ENCODE measurements around the gene CACNA1F. TPM values are rescaled to one million over a fixed set of nuclear protein-coding genes. Genes with fewer than 3 reads are reported as not detected.

Gene CACNA1F
- total RNA-seq, 1 donor, result not detected

DNA sequence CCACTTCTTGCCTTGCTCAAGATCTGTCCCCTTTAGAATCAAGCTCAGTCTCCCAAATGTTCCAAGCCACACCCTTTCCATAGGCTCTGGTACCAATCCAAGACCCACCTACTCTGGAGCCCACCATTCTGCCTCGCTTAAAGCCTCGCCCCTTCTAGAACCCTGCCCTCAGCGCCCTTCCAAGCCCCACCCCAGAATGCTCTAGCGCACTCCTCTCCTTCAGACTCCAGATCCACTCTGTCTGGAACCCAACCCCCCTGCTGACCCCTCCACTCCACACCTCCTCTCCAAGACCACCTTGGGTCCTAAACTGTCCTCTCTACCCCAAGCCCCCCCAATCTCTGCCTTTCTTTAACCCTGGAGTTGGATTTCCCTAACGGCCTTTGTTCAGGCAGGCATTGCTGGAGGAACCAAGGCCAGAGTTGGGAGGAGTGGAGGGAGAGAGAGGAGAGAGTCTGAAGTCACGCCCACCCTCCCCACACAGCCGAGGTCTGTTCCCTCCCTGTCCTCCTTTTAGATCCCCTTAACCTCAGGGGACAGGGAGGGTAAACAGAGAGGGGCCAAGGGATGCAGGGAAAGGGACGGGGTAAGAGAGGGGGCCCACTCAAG is 44.6 kb downstream of the CACNA1F start:
- no peak for DNase-seq (ENCODE audit: low read depth)
- TF ChIP-seq, protein P1, sequence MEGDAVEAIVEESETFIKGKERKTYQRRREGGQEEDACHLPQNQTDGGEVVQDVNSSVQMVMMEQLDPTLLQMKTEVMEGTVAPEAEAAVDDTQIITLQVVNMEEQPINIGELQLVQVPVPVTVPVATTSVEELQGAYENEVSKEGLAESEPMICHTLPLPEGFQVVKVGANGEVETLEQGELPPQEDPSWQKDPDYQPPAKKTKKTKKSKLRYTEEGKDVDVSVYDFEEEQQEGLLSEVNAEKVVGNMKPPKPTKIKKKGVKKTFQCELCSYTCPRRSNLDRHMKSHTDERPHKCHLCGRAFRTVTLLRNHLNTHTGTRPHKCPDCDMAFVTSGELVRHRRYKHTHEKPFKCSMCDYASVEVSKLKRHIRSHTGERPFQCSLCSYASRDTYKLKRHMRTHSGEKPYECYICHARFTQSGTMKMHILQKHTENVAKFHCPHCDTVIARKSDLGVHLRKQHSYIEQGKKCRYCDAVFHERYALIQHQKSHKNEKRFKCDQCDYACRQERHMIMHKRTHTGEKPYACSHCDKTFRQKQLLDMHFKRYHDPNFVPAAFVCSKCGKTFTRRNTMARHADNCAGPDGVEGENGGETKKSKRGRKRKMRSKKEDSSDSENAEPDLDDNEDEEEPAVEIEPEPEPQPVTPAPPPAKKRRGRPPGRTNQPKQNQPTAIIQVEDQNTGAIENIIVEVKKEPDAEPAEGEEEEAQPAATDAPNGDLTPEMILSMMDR (IDR thresholded peaks at IDR 0.05; ENCODE audit: insufficient read depth, low read depth, low read length), result no peak
- no peak overlapping the region for H3K4me3 ChIP-seq (ENCODE audit: low read depth, low read length)

DNA sequence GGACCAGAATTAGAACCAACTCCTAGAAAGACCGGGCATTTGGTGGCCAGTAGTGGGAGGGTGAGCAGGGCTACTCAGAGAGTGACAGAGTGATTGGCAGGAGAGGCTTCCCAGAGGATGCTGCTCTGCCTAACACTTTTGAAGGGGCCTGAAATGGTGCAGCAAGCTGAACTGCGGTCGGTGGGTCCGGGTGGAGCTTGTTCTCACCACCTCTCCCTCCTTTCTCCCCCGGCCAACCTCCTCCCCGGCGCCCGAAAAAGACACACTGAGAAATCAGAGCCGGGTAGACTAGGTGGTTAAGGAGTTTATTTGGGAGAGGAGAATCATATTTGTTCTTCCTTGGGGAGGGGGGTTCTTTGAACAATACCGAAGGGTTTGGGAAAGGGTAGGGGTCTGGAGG is 45.6 kb downstream of the CACNA1F start:
- DNase-seq (ENCODE audit: low read depth), result no peak
- TF ChIP-seq, protein P1 (IDR thresholded peaks at IDR 0.05; ENCODE audit: insufficient read depth, low read depth, low read length), result no peak
- no peak overlapping the region for H3K4me3 ChIP-seq (ENCODE audit: low read depth, low read length)

DNA sequence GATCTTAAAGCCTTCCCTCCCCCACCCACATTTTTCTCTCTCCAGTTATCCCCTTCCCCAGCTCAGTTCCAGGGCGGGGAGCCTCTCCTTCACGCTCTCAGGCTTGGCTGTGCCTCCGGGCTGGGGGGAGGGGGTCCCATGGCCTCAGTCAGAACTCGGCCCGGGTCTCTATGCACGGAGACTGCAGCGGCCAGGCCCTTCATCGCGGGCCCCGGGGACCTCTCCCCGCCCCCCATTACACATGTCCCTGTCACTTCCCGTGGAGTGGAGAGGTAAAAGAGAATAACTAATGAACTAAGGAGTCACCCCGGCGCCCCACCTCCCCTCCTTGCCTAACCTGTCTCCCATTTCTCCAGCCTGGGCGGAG is 46.1 kb downstream of the CACNA1F start:
- DNase-seq (ENCODE audit: low read depth), result no peak
- TF ChIP-seq, protein P1 (IDR thresholded peaks at IDR 0.05; ENCODE audit: insufficient read depth, low read depth, low read length), result no peak
- H3K4me3 ChIP-seq (ENCODE audit: low read depth, low read length), result no peak overlapping the region

DNA sequence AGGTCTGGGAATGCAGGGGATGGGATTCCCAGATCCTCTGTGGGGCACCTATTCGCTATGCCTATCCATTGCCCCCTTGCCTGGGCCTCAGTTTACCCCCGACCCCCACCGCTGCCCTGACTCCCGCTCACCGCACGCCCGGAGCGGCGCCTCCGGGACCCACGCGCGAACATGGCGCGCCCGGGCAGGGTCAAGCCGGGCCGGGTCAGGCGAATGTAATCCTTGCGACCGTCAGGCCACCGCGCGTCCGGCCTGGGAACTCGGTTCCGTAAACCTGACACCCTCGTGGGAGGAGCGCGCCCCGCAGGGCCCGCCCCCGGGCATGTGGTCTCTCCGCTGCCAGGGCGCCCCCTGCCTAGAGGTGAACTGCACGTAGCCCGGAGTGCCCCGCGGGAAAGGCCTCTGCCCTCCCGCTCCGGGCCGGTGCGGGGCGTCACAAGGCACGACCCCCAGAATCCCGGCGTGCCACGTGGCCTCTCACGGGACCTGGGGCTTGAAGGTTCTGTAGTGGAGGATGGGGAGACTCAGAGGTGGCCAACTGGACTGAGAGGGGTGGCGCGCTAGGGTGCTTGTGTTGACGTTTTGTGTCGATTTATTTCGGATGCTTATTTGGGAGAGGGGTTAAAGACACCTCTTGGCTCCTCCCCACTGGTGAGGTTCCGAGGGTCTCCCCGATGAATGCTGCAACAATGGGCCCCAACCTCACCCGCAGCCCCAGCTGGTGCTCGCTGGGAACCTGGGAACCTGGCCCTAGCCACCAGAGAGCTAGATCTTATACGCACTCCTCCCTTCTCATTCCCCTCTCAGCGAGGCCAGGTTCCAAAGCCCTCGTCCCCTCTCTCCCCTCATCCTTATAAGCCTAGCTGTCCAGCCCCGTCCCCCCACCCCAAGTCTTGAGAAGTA is 46.8 kb downstream of the CACNA1F start, which contains the start of gene PRICKLE3:
TSS of gene PRICKLE3 (minus strand) at position 249 of the 903 bp plus-strand sequence. CDS start at position 173, 76 bp downstream.
- peak; percentile 70 for DNase-seq (ENCODE audit: low read depth)
- TF ChIP-seq, protein P1 (IDR thresholded peaks at IDR 0.05; ENCODE audit: insufficient read depth, low read depth, low read length), result peak; percentile 33
- peak within 1 kb of the TSS; percentile 73 for H3K4me3 ChIP-seq (ENCODE audit: low read depth, low read length)

DNA sequence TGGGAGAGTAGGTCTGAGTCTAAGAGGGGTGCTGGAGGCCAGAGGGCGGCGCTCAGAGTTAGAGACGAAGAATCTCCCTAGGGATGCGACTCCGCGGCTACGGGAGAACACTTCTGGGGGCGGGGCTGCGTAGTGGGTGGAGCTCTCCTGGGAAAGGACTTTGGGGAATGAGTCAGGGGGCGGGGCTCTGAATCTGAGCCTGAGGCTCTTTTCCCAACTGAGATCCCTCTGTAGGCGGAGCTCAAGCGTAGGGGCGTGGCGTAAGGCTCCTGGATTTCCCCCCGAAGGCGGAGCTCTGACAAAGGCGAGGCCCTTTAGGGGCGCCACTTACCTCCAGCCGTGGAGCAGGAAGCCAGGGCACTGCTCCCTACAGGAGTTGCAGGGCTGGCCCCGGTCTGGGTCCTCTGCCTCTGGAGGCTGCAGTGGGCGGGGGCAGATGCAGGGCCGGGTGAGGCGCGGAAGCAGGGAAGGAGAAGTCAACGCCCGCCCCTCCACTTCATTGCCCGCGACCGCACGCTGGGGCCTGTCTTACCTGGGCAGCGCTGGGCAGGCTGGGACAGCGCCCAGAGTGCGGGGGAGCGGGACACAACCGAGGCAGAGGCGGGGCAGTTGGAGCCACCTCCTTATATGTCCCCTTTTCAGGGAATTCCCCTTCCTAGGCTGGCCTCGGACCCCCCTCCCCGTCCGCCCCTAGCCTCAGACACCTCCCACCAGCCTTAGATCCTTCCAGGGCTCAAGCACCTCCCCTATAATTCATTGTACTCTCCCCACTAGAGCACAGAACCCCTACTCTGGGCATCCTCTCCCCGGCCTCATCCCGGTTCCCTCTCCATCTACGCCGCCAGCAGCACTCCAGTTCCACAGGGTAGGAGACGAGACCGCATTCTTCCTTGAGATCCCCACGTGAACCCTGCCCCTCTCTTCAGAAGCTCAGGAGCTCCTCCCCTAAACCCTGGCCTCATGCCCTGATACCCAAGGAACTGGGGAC is 48.6 kb downstream of the CACNA1F start:
- TF ChIP-seq, protein P1 (IDR thresholded peaks at IDR 0.05; ENCODE audit: insufficient read depth, low read depth, low read length), result peak; percentile 2
- peak overlapping the region; percentile 73 for H3K4me3 ChIP-seq (ENCODE audit: low read depth, low read length)
- DNase-seq (ENCODE audit: low read depth), result peak; percentile 92

DNA sequence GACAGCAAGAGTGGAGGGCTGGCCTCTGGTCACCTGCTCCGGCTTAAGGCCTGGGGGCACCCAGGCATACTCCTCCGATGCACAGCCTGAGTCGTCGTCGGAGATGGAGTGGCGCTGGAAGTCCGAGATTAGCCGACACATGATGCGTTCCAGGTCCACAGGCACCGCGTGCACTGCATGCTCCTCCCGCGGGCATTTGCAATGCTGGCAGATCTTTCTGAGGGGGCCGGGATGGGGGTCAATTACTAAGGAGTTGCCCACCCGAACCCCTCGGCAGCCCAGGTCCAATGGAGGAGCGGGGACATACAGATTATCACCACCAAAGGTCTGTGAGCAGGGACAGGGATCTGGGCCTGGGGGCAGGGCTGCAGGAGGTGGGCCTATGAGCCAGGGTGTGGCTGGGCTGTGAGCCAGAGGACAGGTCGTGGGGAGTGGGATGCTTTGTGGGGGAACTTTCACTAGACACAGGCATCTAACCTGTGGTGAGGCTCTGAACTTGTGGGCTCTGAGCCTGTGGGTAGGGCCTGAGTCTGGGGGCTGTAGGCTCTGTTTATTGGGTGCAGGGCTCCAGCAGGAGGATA is 49.3 kb downstream of the CACNA1F start:
- TF ChIP-seq, protein P1 (IDR thresholded peaks at IDR 0.05; ENCODE audit: insufficient read depth, low read depth, low read length), result no peak
- H3K4me3 ChIP-seq (ENCODE audit: low read depth, low read length), result peak overlapping the region; percentile 34
- DNase-seq (ENCODE audit: low read depth), result no peak

All from fibroblast of villous mesenchyme (primary cell).